H1 (cell line): ENCODE measurements around the gene MSI2.

Source experiments
- ATF3 ChIP-seq: IDR thresholded peaks from 2 replicates; pipeline ENCODE4 v1.6.1; 2011; ENCODE audit warnings: low read depth, mild to moderate bottlenecking, low read length; ENCODE audit not compliant: insufficient read depth
- CTCF ChIP-seq, 3 experiments: IDR thresholded peaks; 1 replicate in 2 of 3; 2 replicates in 1 of 3; pipeline versions ENCODE4 v1.5.1 to v1.6.1; 2011; ENCODE audit warnings: low read length in 3 of 3, mild to moderate bottlenecking in 3 of 3, inconsistent platforms in 2 of 3, low read depth in 1 of 3, moderate library complexity in 1 of 3; ENCODE audit not compliant: insufficient read depth in 1 of 3; ENCODE audit errors: control extremely low read depth in 1 of 3
- EZH2 ChIP-seq: fragments of 200-600 bp; sonication (generic); IDR thresholded peaks from 2 replicates; pipeline ENCODE4 v1.7.1; 2012; ENCODE audit warnings: low read depth, mild to moderate bottlenecking, moderate library complexity, low read length, inconsistent platforms; ENCODE audit not compliant: severe bottlenecking
- KDM1A ChIP-seq: fragments of 200-600, 300-600 bp; sonication (generic); IDR thresholded peaks from 2 replicates; pipeline ENCODE4 v1.7.1; 2016; ENCODE audit warnings: mild to moderate bottlenecking, low read length, borderline replicate concordance
- MAX ChIP-seq: IDR thresholded peaks from 2 replicates; pipeline ENCODE4 v1.6.1; 2012; ENCODE audit warnings: inconsistent platforms
- POLR2A ChIP-seq, 2 experiments: IDR thresholded peaks; 1 replicate in 1 of 2; 2 replicates in 1 of 2; pipeline ENCODE4 v1.6.1; 2011; ENCODE audit warnings: low read depth in 2 of 2, low read length in 2 of 2, mild to moderate bottlenecking in 2 of 2; ENCODE audit errors: control extremely low read depth in 1 of 2
- RAD21 ChIP-seq, 2 experiments: IDR thresholded peaks in 1 of 2; conservative IDR thresholded peaks in 1 of 2; 2 replicates each; pipeline ENCODE4 v1.6.1; 2011; ENCODE audit warnings: low read depth in 2 of 2, low read length in 2 of 2, improper control_type of control experiment in 1 of 2, inconsistent platforms in 1 of 2, mild to moderate bottlenecking in 1 of 2, moderate library complexity in 1 of 2
- RFX5 ChIP-seq: IDR thresholded peaks from 2 replicates; pipeline ENCODE4 v1.6.1; 2011; ENCODE audit warnings: low read depth, low read length, improper control_type of control experiment, borderline replicate concordance
- SIRT6 ChIP-seq: IDR thresholded peaks from one replicate; pipeline ENCODE4 v1.7.1; 2012; ENCODE audit warnings: low read length, inconsistent platforms
- TAF1 ChIP-seq: IDR thresholded peaks from 2 replicates; pipeline ENCODE4 v1.6.1; 2011; ENCODE audit warnings: mild to moderate bottlenecking, low read depth, low read length
- USF2 ChIP-seq: IDR thresholded peaks from 2 replicates; pipeline ENCODE4 v1.6.1; 2011; ENCODE audit warnings: low read length, improper control_type of control experiment

- TF ChIP-seq SIRT6 (no peak), EZH2 (no peak), KDM1A (no peak), MAX (no peak), CTCF (IDR thresholded peaks at IDR 0.05; ENCODE audit: control extremely low read depth in 1 of 3, insufficient read depth in 1 of 3, low read depth in 1 of 3, low read length in 3 of 3) (peak in 1 of 3 experiments; percentile 12; a peak in 2 of 4 replicates), USF2 (no peak), ATF3 (no peak), TAF1 (no peak), RAD21 (IDR thresholded peaks at IDR 0.05 in 1 of 2, conservative IDR thresholded peaks at IDR 0.05 in 1 of 2; ENCODE audit: low read depth in 2 of 2, low read length in 2 of 2) (no peak), POLR2A (IDR thresholded peaks at IDR 0.05; ENCODE audit: control extremely low read depth in 1 of 2, low read depth in 2 of 2, low read length in 2 of 2) (no peak), RFX5 (no peak)
Measured at GRCh38 chr17:57636274-57636673, 380.0 kb downstream of the MSI2 start.
